GM19395 (cell line): ENCODE data around the gene CCDC18.
"Not testable (repeated sequence)": the region's sequence is repeated elsewhere in the genome, so short reads cannot be mapped to it uniquely, and the experiment has no call there.

Source experiments
- ATAC-seq: cut with Tn5 transposase; IDR thresholded peaks from one replicate; pipeline ENCODE4 v1.9.1; 2021; ENCODE audit warnings: mild to moderate bottlenecking, moderate library complexity; ENCODE audit not compliant: unreplicated experiment

The CCDC18 gene

DNA sequence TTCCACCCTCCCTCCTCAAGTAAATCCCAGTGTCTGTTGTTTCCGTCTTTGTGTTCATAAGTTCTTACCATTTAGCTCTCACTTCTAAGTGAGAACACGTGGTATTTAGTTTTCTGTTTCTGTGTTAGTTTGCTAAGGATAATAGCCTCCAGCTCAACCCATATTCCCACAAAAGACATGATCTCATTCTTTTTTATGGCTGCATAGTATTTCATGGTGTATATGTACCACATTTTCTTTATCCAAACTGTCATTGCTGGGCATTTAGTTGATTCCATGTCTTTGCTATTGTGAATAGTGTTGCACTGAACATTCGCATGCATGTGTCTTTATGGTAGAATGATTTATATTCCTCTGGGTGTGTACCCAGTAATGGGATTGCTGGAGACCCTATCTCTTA, 5.9 kb upstream of the CCDC18 start:
- not testable (repeated sequence) for ATAC-seq

DNA sequence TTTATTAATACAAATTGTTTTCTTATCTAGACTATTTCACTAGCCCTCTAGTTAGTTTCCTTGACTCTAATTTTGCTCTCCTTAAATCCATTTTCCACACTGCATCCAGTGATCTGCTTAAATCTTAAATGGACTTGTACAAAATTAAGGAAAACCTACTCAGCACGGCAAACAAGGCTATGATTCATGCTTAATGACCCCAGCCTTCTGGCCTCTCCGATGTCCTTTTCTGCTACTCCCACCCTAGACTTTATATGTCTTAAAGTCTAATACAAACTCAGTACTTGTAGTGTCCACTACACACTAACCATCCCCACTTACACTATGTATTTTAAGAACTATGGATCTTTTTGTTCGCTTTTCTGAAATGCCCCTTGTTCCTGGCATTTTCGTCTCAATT, 2.5 kb upstream of the CCDC18 start:
- no peak for ATAC-seq

- no peak for ATAC-seq
Measured at GRCh38 chr1:93178418-93178817, 2.1 kb upstream of the CCDC18 start.

DNA sequence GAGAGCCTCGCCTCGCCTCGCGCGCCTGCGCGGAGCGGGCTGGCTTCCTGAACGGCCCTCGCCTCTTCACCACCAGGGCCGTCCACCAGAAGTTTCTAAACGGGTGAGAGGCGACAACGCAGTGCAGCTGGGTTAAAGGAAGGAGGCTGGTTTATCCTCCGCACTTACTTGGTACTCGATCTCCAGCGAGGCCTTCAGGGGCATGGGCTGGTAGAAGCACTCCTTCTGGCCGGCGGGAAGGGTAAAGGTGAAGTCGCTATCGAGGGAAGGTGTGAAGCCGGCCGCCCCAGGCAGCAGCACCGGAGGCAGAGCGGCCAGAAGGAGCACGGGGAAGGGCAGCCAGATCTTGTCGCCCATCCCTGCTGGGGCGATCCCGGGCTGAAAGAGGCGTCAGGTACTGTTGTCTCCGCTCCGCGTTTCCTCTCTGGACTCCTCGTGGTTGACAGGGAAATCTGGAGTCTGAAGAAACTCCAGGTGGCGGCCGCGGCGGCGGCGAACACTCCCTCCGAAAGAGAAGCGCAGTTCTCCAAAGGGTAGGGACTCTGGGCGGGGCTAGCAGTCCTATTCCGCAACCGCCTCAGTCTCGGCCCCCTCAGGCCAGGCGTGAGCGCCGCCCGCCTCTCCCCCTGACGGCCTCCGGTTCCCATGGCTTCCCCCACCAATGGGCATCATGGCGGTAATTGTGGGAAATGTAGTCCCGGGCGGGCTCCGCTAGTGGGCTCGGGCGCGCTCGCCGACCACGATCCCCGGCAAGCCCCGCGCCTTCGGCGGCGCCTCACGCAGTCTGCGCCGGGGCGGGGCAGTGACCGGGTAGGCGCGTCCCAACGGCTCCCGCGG, 420 bp upstream of the CCDC18 start, which contains the start of gene TMED5:
Gene TMED5, minus strand, starts transcription at position 528 of the 837 bp plus-strand sequence. Its CDS starts 171 bp downstream, at position 357.
- ATAC-seq: peak; percentile 86

DNA sequence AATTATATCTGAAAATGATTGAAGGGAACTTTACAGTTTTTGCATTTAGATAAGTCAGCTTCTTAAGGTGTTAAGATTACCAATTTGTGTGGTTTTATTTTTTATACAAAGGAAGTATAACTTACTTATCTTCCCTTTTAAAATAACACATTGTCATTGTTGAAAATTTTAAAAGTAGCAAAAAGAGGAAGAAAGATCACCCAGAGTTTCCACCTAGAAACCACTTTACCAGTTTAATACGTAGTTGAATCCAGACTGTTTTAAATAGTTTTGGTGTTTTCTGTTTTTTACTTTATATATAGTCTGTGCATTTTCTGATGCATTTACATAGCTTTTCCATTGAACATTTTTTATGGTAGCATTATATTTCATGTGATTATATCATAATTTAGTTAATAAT, 6.1 kb downstream of the CCDC18 start:
- no peak for ATAC-seq

- ATAC-seq: no peak
Measured at GRCh38 chr1:93190432-93190831, 9.9 kb downstream of the CCDC18 start.

- ATAC-seq: no peak
Measured at GRCh38 chr1:93194231-93194990, 13.9 kb downstream of the CCDC18 start.

- ATAC-seq: no peak
Measured at GRCh38 chr1:93196591-93196990, 16.1 kb downstream of the CCDC18 start.

DNA sequence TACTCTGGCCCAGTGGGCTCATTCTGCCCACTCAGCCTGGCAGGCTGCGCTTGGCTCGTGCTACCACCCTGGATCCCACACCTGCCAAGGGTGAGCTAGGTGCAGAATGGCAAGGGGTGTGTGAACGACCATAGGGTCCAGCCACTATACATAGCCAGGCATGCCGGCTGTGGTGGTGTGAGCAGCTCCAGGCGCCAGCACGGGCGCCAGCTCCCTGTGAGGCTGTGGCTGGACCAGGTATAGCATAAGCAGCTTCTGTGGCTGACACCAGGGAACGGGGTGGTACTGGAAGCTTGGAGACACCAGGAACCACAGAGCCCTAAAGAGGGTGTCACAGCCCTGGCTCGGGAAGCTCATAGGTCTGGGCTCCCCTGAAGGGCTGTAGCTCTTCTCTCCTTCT, 18.6 kb downstream of the CCDC18 start:
- no peak for ATAC-seq

- ATAC-seq: no peak
Measured at GRCh38 chr1:93200086-93200620, 19.6 kb downstream of the CCDC18 start.

- no peak for ATAC-seq
Measured at GRCh38 chr1:93200714-93201113, 20.2 kb downstream of the CCDC18 start.

GRCh38 chr1:93205892-93206566, 25.5 kb downstream of the CCDC18 start:
- ATAC-seq: no peak

DNA sequence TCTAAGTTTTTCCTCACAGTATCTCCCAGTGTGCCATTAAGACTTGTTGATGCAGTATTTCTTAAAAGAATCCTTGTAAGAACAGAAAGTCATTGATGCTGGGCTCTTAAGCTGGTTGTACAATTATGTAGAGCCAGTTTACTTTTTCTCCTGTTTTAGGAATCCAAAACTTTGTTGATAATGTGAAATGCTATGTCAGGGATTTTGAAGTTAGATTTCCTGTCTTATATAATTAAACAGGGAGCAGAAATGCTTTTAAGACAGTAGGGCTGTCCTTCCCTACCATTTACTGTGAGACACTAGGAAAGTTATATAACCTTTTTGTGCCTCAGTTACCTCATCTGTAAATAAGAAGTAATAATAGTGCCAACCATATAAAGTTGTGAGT, 26.0 kb downstream of the CCDC18 start:
- no peak for ATAC-seq

DNA sequence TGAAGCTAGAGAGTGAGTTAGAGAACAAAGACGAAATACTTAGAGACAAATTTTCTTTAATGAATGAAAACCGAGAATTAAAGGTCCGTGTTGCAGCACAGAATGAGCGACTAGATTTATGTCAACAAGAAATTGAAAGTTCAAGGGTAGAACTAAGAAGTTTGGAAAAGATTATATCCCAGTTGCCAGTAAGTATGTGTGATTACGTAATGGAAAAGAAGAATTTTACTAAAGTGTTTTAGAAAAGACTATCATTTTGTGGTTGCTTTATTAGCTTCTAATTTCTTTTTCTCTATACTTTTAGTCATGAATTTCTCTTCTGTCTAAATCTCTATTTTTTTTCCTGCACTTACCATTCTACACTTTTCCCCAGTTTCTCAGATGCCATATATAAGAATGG, 26.7 kb downstream of the CCDC18 start:
- no peak for ATAC-seq

DNA sequence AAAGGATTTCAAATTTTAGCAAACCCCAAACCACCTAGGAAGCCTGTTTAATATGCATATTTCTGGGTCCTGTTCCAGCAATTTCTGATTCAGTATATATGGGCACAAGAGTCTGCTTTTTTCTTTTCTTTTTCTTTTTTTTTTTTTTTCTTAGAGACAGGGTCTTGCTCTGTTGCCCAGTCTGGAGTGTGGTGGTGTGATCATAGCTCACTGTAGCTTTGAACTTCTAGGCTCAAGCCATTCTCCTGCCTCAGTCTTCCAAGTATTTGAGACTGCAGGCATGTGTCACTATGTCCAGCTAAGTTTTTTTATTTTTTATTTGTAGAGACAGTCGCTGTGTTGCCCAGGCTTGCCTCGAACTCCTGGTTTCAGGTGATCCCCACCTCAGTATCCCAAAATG, 34.8 kb downstream of the CCDC18 start:
- no peak for ATAC-seq

DNA sequence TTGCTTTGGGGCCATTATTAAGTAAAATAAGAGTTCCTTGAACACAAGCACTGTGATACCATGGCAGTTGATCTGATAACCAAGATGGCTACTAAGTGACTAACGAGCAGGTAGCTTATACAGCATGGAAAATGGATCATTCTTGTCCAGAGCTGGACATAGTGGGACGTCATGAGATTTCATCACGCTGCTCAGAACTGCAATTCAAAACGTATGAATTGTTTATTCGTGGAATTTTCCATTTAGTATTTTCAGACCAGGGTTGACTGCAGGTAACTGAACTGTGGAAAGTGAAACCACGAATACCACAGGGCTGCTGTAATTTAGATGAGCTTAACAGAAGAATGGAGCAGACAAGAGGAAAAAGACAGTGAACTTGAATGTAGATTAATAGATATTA, 38.9 kb downstream of the CCDC18 start:
- peak; percentile 68 for ATAC-seq

DNA sequence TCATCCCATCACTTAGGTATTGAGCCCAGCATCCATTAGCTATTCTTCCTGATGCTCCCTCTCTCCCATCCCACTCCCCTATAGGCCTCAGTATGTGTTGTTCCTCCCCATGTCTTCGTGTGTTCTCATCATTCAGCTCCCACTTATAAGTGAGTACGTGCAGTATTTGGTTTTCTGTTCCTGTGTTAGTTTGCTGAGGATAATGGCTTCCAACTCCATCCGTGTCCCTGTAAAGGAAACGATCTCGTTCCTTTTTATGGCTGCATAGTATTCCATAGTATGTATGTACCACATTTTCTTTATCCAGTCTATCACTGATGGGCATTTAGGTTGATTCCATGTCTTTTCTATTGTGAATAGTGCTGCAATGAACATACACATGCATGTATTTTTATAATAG, 40.2 kb downstream of the CCDC18 start:
- not testable (repeated sequence) for ATAC-seq

- no peak for ATAC-seq
Measured at GRCh38 chr1:93221913-93222312, 41.4 kb downstream of the CCDC18 start.

GRCh38 chr1:93223023-93223675, 42.6 kb downstream of the CCDC18 start:
- no peak for ATAC-seq

- no peak for ATAC-seq
Measured at GRCh38 chr1:93235261-93235660, 54.7 kb downstream of the CCDC18 start.

GRCh38 chr1:93237021-93237420, 56.5 kb downstream of the CCDC18 start:
- no peak for ATAC-seq
